Coronary artery (tissue), 2 donors: ENCODE results near the gene JKAMP.

Experiments
- DNase-seq: peaks from one replicate; pipeline ENCODE4 v3.0.0-alpha.2; 2017; ENCODE audit warnings: low spot score
- H3K27ac ChIP-seq, 2 donors: fragments of 200-600 bp; sonication (generic); one replicate each; pipeline ENCODE4 v1.5.1; 2016 to 2019
- H3K4me3 ChIP-seq: fragments of 200-600 bp; sonication (generic); 2 replicates; pipeline ENCODE4 v1.5.1; 2016; ENCODE audit warnings: mild to moderate bottlenecking, moderate library complexity
- TF ChIP-seq, protein P1 (sequence below): fragments of 200-600 bp; sonication (generic); IDR thresholded peaks from one replicate; pipeline ENCODE4 v1.5.1; 2019; ENCODE audit warnings: antibody characterized with exemption

The JKAMP gene

DNA sequence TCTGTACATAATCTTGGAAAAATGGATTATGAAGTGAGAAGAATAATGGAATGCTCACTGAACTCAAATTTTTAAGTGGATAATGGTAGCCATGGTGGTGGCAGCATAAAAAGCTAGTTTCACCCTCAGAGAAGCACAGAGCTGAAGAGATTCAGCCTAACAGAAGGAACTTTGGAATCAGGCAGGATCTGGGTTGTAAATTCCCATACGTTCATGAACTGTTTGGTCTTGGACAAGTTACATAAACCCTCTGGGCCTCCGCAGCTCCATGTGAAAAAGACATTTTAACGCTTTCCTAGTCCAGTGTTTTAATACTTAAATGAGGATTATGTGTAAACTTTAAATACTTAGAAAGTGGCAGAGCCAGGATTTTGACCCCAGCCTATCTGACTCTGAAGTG lies 26.6 kb downstream of the JKAMP start:
- DNase-seq: no peak
- TF ChIP-seq, protein P1, sequence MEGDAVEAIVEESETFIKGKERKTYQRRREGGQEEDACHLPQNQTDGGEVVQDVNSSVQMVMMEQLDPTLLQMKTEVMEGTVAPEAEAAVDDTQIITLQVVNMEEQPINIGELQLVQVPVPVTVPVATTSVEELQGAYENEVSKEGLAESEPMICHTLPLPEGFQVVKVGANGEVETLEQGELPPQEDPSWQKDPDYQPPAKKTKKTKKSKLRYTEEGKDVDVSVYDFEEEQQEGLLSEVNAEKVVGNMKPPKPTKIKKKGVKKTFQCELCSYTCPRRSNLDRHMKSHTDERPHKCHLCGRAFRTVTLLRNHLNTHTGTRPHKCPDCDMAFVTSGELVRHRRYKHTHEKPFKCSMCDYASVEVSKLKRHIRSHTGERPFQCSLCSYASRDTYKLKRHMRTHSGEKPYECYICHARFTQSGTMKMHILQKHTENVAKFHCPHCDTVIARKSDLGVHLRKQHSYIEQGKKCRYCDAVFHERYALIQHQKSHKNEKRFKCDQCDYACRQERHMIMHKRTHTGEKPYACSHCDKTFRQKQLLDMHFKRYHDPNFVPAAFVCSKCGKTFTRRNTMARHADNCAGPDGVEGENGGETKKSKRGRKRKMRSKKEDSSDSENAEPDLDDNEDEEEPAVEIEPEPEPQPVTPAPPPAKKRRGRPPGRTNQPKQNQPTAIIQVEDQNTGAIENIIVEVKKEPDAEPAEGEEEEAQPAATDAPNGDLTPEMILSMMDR: no peak
- no peak overlapping the region for H3K4me3 ChIP-seq
- no peak overlapping the region for H3K27ac ChIP-seq

DNA sequence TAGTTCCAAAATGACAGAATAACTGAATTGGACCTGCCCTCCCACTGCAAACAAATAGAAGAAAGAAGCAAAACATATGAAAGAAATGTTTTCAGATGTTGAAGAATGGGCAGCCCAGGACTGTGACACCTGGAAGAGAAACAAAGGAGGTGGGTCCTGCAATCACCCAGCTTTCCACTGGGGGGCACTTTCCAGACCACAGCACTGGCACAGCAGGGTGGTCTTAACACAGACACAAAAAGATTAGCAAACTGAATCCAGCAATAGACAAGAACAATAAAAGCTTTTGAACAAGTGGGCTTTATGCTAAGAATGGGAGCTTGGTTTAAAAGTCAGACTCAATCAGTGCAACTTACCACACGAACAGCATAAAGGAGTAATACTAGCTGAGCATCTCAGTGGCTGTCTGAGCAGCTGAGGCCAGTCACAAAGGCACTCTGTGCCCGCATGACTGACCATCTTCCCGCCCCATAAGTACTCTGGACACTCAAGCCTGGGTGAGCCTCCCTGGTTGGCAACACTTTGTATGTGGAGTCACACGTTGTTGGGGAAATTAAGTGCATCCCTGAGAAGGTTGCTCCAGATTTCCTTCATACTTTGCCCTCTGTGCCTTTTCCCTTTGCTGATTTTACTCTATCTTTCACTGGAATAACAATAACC lies 27.7 kb downstream of the JKAMP start:
- H3K4me3 ChIP-seq: no peak overlapping the region
- TF ChIP-seq, protein P1: no peak
- no peak overlapping the region for H3K27ac ChIP-seq
- no peak for DNase-seq

DNA sequence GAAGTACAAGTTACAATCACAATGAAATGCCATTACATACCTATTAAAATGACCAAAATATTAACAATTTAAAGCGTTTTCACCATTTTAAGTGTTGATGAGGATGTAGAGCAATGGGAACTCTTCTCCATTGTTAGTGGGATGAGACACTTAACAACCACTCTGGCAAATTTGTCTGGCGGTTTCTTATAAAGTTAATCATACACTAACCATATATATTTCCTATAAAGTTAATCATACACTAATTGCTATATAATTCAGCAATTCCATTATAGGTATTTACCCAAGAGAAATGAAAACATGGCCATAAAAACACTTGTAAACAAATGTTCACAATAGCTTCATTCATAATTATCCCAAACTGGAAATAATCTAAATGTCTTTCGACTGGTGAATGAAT lies 35.9 kb downstream of the JKAMP start:
- H3K4me3 ChIP-seq: no peak overlapping the region
- H3K27ac ChIP-seq: no peak overlapping the region
- TF ChIP-seq, protein P1: no peak
- DNase-seq: no peak

DNA sequence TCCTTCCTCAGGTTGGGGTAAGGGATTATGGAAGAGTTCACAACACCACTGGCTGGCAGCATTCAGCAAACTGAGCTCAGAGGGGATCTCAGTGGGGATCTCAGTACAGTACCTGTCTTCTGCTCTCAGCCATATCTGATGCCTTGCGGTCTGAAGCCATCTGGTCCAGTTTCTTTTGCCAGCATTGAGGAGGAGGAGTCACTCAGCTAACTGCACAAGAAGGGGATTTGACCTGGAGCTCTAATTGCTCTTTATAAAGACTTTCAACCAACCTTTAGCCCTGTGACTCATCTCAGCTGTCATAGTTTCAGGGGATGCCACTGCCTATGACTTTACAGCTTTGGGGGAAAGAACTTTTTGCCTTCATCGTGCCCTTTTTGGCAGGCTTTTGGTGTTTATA lies 44.9 kb downstream of the JKAMP start:
- TF ChIP-seq, protein P1: no peak
- DNase-seq: no peak
- Histone ChIP-seq H3K27ac (no peak overlapping the region), H3K4me3 (no peak overlapping the region)

DNA sequence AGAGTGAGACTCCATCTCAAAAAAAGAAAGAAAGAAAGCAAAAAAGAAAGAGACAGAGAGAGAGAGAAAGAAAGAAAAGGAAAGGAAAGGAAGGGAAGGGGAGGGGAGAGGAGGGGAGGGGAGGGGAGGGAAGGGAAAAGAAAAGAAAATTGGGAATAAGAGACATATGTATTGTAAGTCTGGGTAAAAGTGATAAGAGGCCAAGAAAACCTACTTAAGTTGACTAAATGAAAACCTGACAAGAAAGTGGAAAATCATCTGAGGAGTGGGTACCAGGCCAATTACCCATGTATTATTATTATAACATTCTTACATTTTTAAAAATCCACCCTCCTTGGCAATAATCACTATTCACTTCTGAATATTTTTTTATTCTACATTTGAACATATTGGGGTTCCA lies 46.0 kb downstream of the JKAMP start:
- no peak overlapping the region for H3K4me3 ChIP-seq
- DNase-seq: no peak
- TF ChIP-seq, protein P1: no peak

DNA sequence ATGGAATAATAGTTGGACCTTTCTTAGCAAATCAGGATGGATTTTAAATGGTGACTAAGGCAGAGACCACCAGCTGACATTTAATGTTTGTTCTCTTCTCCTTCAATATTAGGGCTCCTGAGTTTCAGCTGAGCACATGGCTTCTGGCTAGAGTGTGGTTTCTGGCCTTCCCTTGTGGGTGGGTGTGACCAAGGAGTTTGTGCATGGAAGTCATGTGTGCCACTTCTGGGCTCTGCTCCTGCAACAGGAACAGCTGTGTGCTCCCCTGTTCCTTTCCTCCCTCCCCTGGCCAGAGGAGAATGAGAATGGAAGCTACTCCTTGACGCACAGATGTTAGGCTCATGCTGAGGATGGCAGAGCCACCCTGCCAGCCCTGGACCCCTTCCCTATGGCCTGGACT lies 48.1 kb downstream of the JKAMP start:
- no peak overlapping the region for H3K27ac ChIP-seq
- no peak for DNase-seq
- TF ChIP-seq, protein P1: no peak
- no peak overlapping the region for H3K4me3 ChIP-seq

More for the DNA sequence above, 46.0 kb downstream of the JKAMP start:
- no peak overlapping the region for H3K27ac ChIP-seq

DNA sequence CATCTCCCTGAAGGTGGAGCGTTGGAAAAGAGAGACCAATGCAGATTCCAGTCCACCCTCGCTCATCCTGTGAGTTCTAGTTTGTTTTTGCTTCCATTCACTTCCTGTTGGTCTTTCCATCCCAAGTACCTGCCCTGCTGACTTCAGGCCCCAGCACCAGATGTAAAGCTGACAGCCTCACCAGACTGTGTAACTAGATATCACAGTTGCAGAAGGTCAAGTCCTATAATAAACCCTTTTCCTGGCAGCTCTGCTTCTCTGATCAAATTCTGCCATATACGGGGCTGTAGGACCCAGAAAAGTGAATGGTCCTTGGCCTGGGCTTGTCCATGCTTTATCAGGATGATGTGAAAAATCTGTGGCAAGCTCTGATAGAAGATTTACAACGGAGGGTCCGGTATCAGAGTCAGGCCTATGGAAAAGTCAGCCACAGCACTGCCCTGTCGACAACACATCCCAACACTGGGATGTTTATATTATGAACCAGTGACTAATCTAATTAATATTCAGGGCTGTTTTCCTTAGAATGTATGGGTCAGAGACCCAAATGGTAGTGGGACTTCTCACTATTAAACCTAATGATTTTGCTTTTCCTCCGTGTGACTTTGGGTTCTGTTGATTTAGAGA lies 50.2 kb downstream of the JKAMP start:
- Histone ChIP-seq H3K27ac (no peak overlapping the region), H3K4me3 (no peak overlapping the region)
- TF ChIP-seq, protein P1: no peak
- DNase-seq: no peak
